B cell (primary cell): ENCODE data around the gene TPK1. TPM values are rescaled to one million over a fixed set of nuclear protein-coding genes. Genes with fewer than 3 reads are reported as not detected.

ENCODE experiments used
- ATAC-seq: fragments of 200-7000 bp; cut with Tn5 transposase; one replicate; pipeline ENCODE4 v1.10.0; 2021; ENCODE audit warnings: low read depth, mild to moderate bottlenecking, moderate number of reproducible peaks, moderate library complexity
- CTCF ChIA-PET: fragments of 350-600 bp; sonication (Branson Sonifier 250); formaldehyde crosslinking; loops from one replicate; lab custom pipeline; 2021; ENCODE audit warnings: antibody characterized with exemption, inconsistent platforms; lab: Charles Lee
- POLR2A ChIA-PET: fragments of 350-600 bp; sonication (Branson Sonifier 250); formaldehyde crosslinking; loops from one replicate; lab custom pipeline; 2021; ENCODE audit warnings: antibody characterized with exemption; lab: Charles Lee
- DNase-seq: peaks from one replicate; pipeline ENCODE4 v3.0.0; 2013
- H2AFZ ChIP-seq: 2 replicates; pipeline ENCODE4 v1.6.1; 2012; ENCODE audit warnings: mild to moderate bottlenecking, low read depth, low read length; ENCODE audit not compliant: insufficient read depth, poor library complexity, severe bottlenecking
- H3K27ac ChIP-seq, 2 donors: 1 replicate in 1 of 2; 2 replicates in 1 of 2; pipeline ENCODE4 v1.5.1; 2012 to 2013; ENCODE audit warnings: low read length in 2 of 2, mild to moderate bottlenecking in 2 of 2, moderate library complexity in 1 of 2
- H3K27me3 ChIP-seq, 4 experiments: fragments of 200-600 bp in 1 of 4; sonication (generic) in 1 of 4; replicated peaks in 1 of 4; 1 replicate in 2 of 4; 2 replicates in 2 of 4; pipeline versions ENCODE4 v1.6.1 to v1.7.0; 2013 to 2016; ENCODE audit warnings: low read length in 3 of 4, mild to moderate bottlenecking in 2 of 4, mixed read lengths in 1 of 4, moderate library complexity in 1 of 4; ENCODE audit not compliant: insufficient read depth in 4 of 4, control insufficient read depth in 3 of 4; ENCODE audit errors: control extremely low read depth in 1 of 4
- H3K36me3 ChIP-seq, 2 experiments: replicated peaks in 1 of 2; 1 replicate in 1 of 2; 2 replicates in 1 of 2; pipeline versions ENCODE4 v1.6.1 to v1.7.1; 2013; ENCODE audit warnings: low read length in 1 of 2; ENCODE audit not compliant: insufficient read depth in 2 of 2, control insufficient read depth in 1 of 2; ENCODE audit errors: control extremely low read depth in 1 of 2, extremely low read depth in 1 of 2
- H3K4me1 ChIP-seq, 2 donors: fragments of 200-600 bp in 1 of 2; sonication (generic) in 1 of 2; 1 replicate in 1 of 2; 2 replicates in 1 of 2; pipeline versions ENCODE4 v1.5.1 to v1.6.1; 2013 to 2017; ENCODE audit warnings: low read length in 2 of 2; ENCODE audit not compliant: control insufficient read depth in 2 of 2, insufficient read depth in 2 of 2
- H3K4me2 ChIP-seq: replicated peaks from 2 replicates; pipeline ENCODE3; 2012; ENCODE audit warnings: mild to moderate bottlenecking, low read depth, low read length; ENCODE audit not compliant: poor library complexity, severe bottlenecking
- H3K4me3 ChIP-seq, 5 experiments: fragments of 200-600 bp in 1 of 5; sonication (generic) in 1 of 5; 1 replicate in 3 of 5; 2 replicates in 2 of 5; pipeline versions ENCODE4 v1.5.1 to v1.7.0; 2011 to 2016; ENCODE audit warnings: low read length in 4 of 5, mild to moderate bottlenecking in 4 of 5, low read depth in 2 of 5, control low read depth in 1 of 5, moderate library complexity in 1 of 5; ENCODE audit not compliant: insufficient read depth in 1 of 5; ENCODE audit errors: control extremely low read depth in 1 of 5, extremely low read depth in 1 of 5
- H3K79me2 ChIP-seq: fragments of 200-600 bp; sonication (generic); one replicate; pipeline ENCODE4 v1.6.0; 2016; ENCODE audit warnings: low read length; ENCODE audit not compliant: control insufficient read depth, insufficient read depth
- H3K9ac ChIP-seq: fragments of 200-600 bp; sonication (generic); 2 replicates; pipeline ENCODE4 v1.6.1; 2017; ENCODE audit warnings: mild to moderate bottlenecking, low read length, moderate library complexity
- H3K9me3 ChIP-seq, 3 donors: one replicate each; pipeline versions ENCODE4 v1.6.1 to v1.7.1; 2013; ENCODE audit warnings: low read length in 2 of 3; ENCODE audit not compliant: control insufficient read depth in 2 of 3, insufficient read depth in 1 of 3; ENCODE audit errors: control extremely low read depth in 1 of 3
- H4K20me1 ChIP-seq: 2 replicates; pipeline ENCODE4 v1.6.0; 2012; ENCODE audit warnings: mild to moderate bottlenecking, low read length; ENCODE audit not compliant: insufficient read depth, control insufficient read depth, poor library complexity, severe bottlenecking
- H3K27ac Mint-ChIP-seq: one replicate; pipeline ENCODE4 v1.8.0; 2021; ENCODE audit warnings: mixed read lengths
- H3K27me3 Mint-ChIP-seq: one replicate; pipeline ENCODE4 v1.8.0; 2021; ENCODE audit warnings: mixed read lengths
- H3K4me1 Mint-ChIP-seq: one replicate; pipeline ENCODE4 v1.8.0; 2021; ENCODE audit warnings: mixed read lengths
- H3K4me3 Mint-ChIP-seq: one replicate; pipeline ENCODE4 v1.8.0; 2021; ENCODE audit warnings: mixed read lengths
- H3K9me3 Mint-ChIP-seq: one replicate; pipeline ENCODE4 v1.8.0; 2022; ENCODE audit warnings: mixed read lengths; ENCODE audit not compliant: insufficient read depth
- EZH2 ChIP-seq: IDR thresholded peaks from 2 replicates; pipeline ENCODE4 v1.6.1; 2012; ENCODE audit warnings: borderline replicate concordance, low read depth, mild to moderate bottlenecking, moderate library complexity, low read length; ENCODE audit not compliant: insufficient read depth, poor library complexity, severe bottlenecking
- WGBS: methylation state at CpG from one replicate; pipeline ENCODE4 v1.1.5; 2013; ENCODE audit warnings: missing lambda C conversion rate; ENCODE audit not compliant: insufficient coverage; 5-methylcytosine and 5-hydroxymethylcytosine counted together
- intact Hi-C: fragments of 100-400 bp; cut with micrococcal nuclease; formaldehyde crosslinking; loops from one replicate; pipeline ENCODE4 v1.10.0; 2022
- polyA plus RNA-seq: library from polyadenylated mRNA; depleted of rRNA; stranded (reverse); fragments of >200 nt; gene quantifications from 2 replicates; pipeline ENCODE4 v1.2.3, GENCODE V29; 2012
- total RNA-seq, 2 donors: library from RNA; stranded (reverse); fragments of 120-200 nt in 1 of 2; gene quantifications; 1 replicate in 1 of 2; 2 replicates in 1 of 2; pipeline versions ENCODE4 v1.2.3 to v1.2.4, GENCODE V29; 2013 to 2022
- TF ChIP-seq, protein P1 (sequence below): fragments of 200-600 bp; IDR thresholded peaks from one replicate; pipeline ENCODE4 v1.8.0; 2022; ENCODE audit warnings: antibody characterized with exemption, mild to moderate bottlenecking

Gene TPK1
- total and polyA plus RNA-seq, 2 donors (not counting 1 experiment from before 2014, with no cell fraction given) = 13.7 to 26.4 TPM

DNA sequence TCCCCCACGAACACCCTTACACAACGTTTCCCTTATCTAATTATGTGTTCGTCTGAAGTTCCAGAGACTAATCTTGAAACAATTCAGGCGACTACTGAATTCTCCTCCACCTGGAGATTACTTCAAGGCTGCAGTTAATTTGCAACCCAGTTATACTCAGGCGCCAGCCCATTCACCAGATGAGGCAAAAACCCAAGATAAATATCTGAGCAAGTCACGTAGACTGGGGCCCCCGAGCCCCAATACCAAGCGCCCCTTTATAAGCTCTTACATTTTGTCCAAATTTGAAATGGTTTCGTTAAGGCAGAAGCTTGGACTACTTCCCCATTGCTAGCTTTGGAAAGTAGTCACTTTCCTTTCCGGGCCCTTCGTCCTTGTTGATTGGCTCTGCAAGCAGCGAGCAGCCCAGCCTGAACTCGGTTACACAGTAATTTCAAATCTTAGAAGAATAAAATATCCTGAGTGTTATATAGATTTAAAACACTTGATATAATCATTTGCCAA, 1.2 kb downstream of the TPK1 start:
- Histone ChIP-seq H3K27me3 (no peaks in the 10 kb centered on the region), H3K36me3 (no peaks in the 10 kb centered on the region), H3K9me3 (peaks cover 0 to 11% (median 4%) of the 10 kb centered on the region in 3 donors), H2AFZ (peak overlapping the region; percentile 97), H3K4me2 (peak overlapping the region; percentile 76), H3K4me1 (peaks cover 18% of the 10 kb centered on the region in 2 donors), H3K79me2 (peaks cover 24% of the 10 kb centered on the region), H3K27ac (peak overlapping the region; percentile 87), H3K4me3 (peak overlapping the region; percentile 83 to 98 (median 91)), H4K20me1 (no peaks in the 10 kb centered on the region), H3K9ac (peak overlapping the region; percentile 88)
- intact Hi-C loops = loop anchor here (1.0 to 5.0 kb wide), 4 partner anchors 9 to 96 kb away; no protein-coding TSS in a partner anchor
- WGBS = 26% methylated on average over 9 of the region's 13 CpGs
- Mint-ChIP-seq H3K4me3 (peak overlapping the region; percentile 93), H3K4me1 (peaks cover 31% of the 10 kb centered on the region), H3K27me3 (no peaks in the 10 kb centered on the region), H3K27ac (peak overlapping the region; percentile 99), H3K9me3 (peaks cover 6% of the 10 kb centered on the region)
- ATAC-seq = peak; percentile 10
- CTCF ChIA-PET = interaction anchor here (0.7 to 4.9 kb wide), 12 partner anchors 9 to 98 kb away, joined by 3 to 49 read pairs (median 8); no protein-coding TSS in a partner anchor
- no peak for TF ChIP-seq EZH2
- TF ChIP-seq, protein P1, sequence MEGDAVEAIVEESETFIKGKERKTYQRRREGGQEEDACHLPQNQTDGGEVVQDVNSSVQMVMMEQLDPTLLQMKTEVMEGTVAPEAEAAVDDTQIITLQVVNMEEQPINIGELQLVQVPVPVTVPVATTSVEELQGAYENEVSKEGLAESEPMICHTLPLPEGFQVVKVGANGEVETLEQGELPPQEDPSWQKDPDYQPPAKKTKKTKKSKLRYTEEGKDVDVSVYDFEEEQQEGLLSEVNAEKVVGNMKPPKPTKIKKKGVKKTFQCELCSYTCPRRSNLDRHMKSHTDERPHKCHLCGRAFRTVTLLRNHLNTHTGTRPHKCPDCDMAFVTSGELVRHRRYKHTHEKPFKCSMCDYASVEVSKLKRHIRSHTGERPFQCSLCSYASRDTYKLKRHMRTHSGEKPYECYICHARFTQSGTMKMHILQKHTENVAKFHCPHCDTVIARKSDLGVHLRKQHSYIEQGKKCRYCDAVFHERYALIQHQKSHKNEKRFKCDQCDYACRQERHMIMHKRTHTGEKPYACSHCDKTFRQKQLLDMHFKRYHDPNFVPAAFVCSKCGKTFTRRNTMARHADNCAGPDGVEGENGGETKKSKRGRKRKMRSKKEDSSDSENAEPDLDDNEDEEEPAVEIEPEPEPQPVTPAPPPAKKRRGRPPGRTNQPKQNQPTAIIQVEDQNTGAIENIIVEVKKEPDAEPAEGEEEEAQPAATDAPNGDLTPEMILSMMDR = no peak
- POLR2A ChIA-PET = interaction anchor here (1.1 to 4.2 kb wide), 6 partner anchors 9 to 95 kb away, joined by 3 to 55 read pairs (median 12); no protein-coding TSS in a partner anchor
- peak; percentile 76 for DNase-seq

DNA sequence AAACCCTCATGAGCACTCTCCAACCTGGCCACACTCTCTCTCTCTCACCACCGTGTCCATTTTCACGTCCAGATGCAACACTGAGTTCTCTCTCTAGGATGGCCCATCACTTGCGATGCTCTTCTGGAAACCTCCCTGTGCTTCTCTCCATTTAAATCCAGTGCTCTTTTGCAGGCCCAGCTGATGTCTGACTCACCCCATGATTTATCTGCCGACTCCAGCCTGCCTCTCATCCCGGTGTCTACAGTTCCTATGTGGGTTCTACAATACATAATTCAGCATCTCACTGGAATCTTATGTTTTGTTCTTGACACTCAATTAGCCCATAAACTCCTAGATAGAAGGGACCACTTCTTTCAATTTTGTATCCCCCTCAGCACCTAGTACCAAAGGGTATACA, 5.0 kb downstream of the TPK1 start:
- Histone ChIP-seq H3K9ac (no peak overlapping the region), H2AFZ (no peak overlapping the region), H3K79me2 (peaks cover 28% of the 10 kb centered on the region), H3K27me3 (no peaks in the 10 kb centered on the region), H3K27ac (no peak overlapping the region), H3K9me3 (no peaks in the 10 kb centered on the region), H3K4me1 (peaks cover 14 to 17% of the 10 kb centered on the region in 2 donors), H3K4me2 (no peak overlapping the region), H3K36me3 (no peaks in the 10 kb centered on the region), H3K4me3 (no peak overlapping the region), H4K20me1 (no peaks in the 10 kb centered on the region)
- ATAC-seq (no peak), DNase-seq (no peak)
- ChIA-PET CTCF (no interaction called here), POLR2A (interaction anchor here (0.6 kb wide), 1 partner anchor 102 kb away, joined by 3 read pairs; no protein-coding TSS in a partner anchor)
- Mint-ChIP-seq H3K9me3 (no peaks in the 10 kb centered on the region), H3K4me1 (peaks cover 33% of the 10 kb centered on the region), H3K27ac (peak overlapping the region; percentile 5), H3K4me3 (no peak overlapping the region), H3K27me3 (no peaks in the 10 kb centered on the region)
- intact Hi-C loops = no loop called here
- no peak for TF ChIP-seq EZH2
- TF ChIP-seq, protein P1 = no peak
- 95% methylated on average over 5 of the region's 5 CpGs for WGBS
